Sigmoid colon (tissue), 4 donors: ENCODE data around the gene ABHD5.

Source experiments
- EP300 ChIP-seq, 4 donors: sonication (generic); formaldehyde crosslinking; IDR thresholded peaks; one replicate each; pipeline ENCODE4 v1.6.1; 2017; ENCODE audit warnings: antibody characterized with exemption in 4 of 4
- POLR2A ChIP-seq, 2 donors: fragments of 450-650 bp; IDR thresholded peaks; one replicate each; pipeline ENCODE4 v1.6.1; 2016; ENCODE audit warnings: antibody characterized with exemption in 2 of 2, mild to moderate bottlenecking in 2 of 2, moderate library complexity in 2 of 2
- TF ChIP-seq, protein P1 (sequence below), 4 experiments: fragments of 450-650 bp in 3 of 4; fragments of 200-600 bp in 1 of 4; IDR thresholded peaks; one replicate each; pipeline ENCODE4 v1.5.1; 2016 to 2019; ENCODE audit warnings: antibody characterized with exemption in 4 of 4, mild to moderate bottlenecking in 3 of 4, moderate library complexity in 2 of 4

DNA sequence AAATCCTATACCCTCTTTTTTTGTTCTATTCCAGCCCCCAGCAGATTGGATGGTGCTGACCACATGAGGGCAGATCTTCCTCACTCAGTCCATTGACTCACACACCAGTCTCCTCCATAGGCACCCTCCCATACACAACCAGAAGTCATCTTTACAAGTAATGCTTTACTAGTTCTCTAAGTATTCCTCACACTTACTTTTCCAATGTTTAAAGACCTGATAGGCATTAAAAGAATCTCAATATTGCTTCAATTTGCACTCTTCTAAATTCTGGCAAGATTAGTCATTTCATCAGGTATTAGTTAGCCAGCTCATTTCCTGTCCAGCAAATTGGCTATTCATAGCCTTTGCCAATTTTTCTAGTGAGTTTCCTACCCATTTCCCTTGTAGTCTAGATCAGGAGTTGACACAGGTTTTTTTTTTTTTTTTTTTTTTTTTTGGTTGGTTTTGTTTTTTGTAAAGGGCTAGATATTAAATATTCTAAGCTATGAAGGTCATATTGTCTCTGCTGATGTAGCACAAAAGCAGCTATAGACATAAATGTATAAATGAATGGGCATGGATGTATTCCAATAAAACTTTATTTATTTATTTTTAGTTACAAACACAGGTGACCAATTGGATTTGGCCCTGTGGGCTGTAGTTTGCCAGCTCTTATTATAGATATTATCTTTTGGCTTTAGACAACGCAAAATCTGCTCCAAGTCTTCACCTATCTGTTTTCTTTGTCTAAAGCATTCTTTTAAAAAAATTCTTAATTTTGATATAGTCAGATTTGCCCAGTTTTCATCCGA is 76.1 kb downstream of the ABHD5 start:
- TF ChIP-seq EP300 (IDR thresholded peaks at IDR 0.05) (no peak), POLR2A (IDR thresholded peaks at IDR 0.05) (no peak)
- TF ChIP-seq, protein P1, sequence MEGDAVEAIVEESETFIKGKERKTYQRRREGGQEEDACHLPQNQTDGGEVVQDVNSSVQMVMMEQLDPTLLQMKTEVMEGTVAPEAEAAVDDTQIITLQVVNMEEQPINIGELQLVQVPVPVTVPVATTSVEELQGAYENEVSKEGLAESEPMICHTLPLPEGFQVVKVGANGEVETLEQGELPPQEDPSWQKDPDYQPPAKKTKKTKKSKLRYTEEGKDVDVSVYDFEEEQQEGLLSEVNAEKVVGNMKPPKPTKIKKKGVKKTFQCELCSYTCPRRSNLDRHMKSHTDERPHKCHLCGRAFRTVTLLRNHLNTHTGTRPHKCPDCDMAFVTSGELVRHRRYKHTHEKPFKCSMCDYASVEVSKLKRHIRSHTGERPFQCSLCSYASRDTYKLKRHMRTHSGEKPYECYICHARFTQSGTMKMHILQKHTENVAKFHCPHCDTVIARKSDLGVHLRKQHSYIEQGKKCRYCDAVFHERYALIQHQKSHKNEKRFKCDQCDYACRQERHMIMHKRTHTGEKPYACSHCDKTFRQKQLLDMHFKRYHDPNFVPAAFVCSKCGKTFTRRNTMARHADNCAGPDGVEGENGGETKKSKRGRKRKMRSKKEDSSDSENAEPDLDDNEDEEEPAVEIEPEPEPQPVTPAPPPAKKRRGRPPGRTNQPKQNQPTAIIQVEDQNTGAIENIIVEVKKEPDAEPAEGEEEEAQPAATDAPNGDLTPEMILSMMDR (IDR thresholded peaks at IDR 0.05): no peak
